ENCODE data around the gene FRK.
"Not testable (repeated sequence)": the region's sequence is repeated elsewhere in the genome, so short reads cannot be mapped to it uniquely, and the experiment has no call there.

FRK gene

DNA sequence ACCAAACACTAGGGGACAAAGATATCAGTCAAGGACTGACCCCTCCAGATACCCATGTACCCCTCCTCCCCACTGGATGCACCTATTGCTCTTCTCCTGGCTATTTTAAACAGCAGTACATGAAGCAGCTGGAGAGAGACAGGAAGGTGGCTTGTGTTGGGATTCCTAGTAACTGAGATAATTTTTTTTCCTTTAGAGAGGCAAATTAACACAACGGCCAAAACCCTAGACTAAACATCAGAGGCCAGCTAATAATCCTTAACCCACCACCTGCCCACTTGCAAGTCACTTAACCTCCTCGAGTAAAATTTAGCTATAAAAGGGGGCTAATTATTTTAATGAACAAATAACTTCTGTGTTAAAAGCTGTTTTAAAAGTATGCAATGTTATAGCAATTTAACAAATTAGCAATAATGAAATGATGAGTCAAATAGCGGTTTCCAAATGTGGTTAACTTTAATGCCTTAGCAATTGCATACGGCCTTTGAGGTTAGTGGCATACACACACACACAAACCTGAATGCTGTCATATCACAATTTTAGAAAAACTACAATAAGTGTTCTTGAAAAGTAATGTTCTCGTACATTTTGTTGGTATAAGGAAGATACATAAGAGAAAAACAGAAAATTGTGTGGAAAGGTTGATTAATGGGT is 151.7 kb downstream of the FRK start:
- Histone ChIP-seq H3K9me3 (ENCODE audit: control insufficient read depth, low read length) (no peaks in the 10 kb centered on the region), H3K27me3 (ENCODE audit: control insufficient read depth, insufficient read depth, low read length) (no peaks in the 10 kb centered on the region), H3K4me1 (ENCODE audit: control insufficient read depth, insufficient read depth, low read length) (peaks cover 6% of the 10 kb centered on the region), H3K9ac (ENCODE audit: low read length) (no peak overlapping the region), H3K36me3 (ENCODE audit: control insufficient read depth, insufficient read depth, low read length) (no peaks in the 10 kb centered on the region), H3K4me3 (ENCODE audit: low read length) (no peak overlapping the region)

DNA sequence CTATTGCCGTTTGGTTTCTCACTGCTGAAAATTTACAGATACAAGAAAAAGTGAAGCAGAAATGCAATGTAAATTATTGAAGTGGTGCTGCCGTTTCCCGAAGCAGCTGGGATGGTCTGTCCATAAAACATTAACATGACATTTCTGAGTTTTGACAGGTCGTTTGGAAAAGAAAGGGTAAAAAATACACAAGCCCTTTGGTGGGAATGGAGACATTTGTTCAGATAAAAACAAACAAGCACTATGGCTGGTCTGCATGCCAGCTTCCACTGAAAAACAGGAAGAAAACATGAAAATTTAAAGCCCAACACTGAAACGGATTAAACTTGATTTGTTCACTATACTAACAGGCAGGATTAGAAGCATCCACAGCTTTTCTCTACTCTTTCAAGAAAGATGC is 155.2 kb downstream of the FRK start:
- Histone ChIP-seq H3K4me1 (ENCODE audit: control insufficient read depth, insufficient read depth, low read length) (no peaks in the 10 kb centered on the region), H3K9ac (ENCODE audit: low read length) (no peak overlapping the region), H3K27me3 (ENCODE audit: control insufficient read depth, insufficient read depth, low read length) (no peaks in the 10 kb centered on the region), H3K36me3 (ENCODE audit: control insufficient read depth, insufficient read depth, low read length) (no peaks in the 10 kb centered on the region), H3K4me3 (ENCODE audit: low read length) (no peak overlapping the region), H3K9me3 (ENCODE audit: control insufficient read depth, low read length) (no peaks in the 10 kb centered on the region)

DNA sequence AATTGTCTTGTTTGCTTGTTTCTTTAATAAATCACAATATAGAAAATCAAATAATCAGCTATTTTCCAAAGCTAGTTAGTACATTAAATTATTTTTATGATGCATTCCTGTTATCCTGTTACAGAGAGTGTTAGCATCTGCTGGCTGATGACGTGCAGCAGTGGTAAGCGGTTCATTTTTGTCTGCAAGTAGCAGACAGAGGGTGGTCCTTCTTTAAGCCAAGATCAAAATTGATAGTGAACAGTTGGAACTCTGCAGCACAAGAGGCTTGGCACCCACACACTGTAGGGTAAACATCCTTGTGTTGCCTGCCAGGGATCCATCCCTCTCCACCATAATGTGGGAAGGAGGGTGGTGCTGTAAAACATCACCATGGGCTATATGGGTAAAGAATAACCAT is 158.3 kb downstream of the FRK start:
- no peaks in the 10 kb centered on the region for H3K9me3 ChIP-seq (ENCODE audit: control insufficient read depth, low read length)
- H3K27me3 ChIP-seq (ENCODE audit: control insufficient read depth, insufficient read depth, low read length): no peaks in the 10 kb centered on the region
- no peak overlapping the region for H3K9ac ChIP-seq (ENCODE audit: low read length)
- no peaks in the 10 kb centered on the region for H3K4me1 ChIP-seq (ENCODE audit: control insufficient read depth, insufficient read depth, low read length)
- H3K4me3 ChIP-seq (ENCODE audit: low read length): no peak overlapping the region
- H3K36me3 ChIP-seq (ENCODE audit: control insufficient read depth, insufficient read depth, low read length): no peaks in the 10 kb centered on the region

DNA sequence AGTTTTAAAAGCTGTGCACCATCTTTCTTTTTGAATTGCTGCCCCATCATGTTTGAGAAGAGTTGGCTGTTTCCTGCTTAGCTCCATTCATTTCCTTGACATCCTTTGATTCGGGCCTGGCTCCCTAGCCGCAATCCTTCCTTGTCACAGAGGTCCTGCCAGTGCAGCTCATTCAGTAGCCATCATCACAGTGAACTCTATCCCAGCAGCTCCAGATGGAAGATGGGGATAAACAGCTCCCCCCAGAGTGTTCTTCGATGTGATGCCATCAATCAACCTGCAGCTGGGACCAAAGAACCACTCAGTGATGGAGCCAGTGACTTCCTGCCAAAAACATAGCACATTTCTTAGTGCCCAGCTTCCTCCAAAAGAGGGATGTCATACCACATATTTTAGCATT is 158.8 kb downstream of the FRK start:
- Histone ChIP-seq H3K4me1 (ENCODE audit: control insufficient read depth, insufficient read depth, low read length) (no peaks in the 10 kb centered on the region), H3K4me3 (ENCODE audit: low read length) (no peak overlapping the region), H3K9ac (ENCODE audit: low read length) (no peak overlapping the region), H3K27me3 (ENCODE audit: control insufficient read depth, insufficient read depth, low read length) (no peaks in the 10 kb centered on the region), H3K9me3 (ENCODE audit: control insufficient read depth, low read length) (no peaks in the 10 kb centered on the region), H3K36me3 (ENCODE audit: control insufficient read depth, insufficient read depth, low read length) (no peaks in the 10 kb centered on the region)

DNA sequence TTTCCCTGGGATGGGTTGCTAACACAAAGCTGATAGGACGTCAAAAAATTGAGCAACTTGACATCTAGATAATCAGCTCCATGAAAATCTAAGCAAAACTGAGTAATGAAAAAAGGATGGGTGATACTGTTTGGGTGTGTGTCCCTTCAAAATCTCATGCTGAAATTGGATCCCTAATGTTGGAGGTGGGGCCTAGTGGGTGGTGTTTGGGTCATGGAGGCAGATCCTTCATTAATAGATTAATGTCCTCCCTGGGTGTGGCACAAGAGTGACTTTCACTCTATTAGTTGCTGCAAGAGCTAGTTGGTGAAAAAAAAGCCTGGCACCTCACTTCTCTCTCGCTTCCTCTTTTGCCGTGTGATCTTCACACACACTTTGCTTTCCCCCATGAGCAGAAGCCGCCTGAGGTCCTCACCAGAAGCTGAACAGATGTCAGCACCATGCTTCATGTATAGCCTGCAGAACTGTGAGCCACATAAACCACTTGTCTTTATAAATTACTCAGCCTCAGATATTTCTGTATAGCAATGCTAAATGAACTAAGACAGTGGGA is 160.9 kb downstream of the FRK start:
- H3K36me3 ChIP-seq (ENCODE audit: control insufficient read depth, insufficient read depth, low read length): no peaks in the 10 kb centered on the region
- no peak overlapping the region for H3K4me3 ChIP-seq (ENCODE audit: low read length)
- H3K9ac ChIP-seq (ENCODE audit: low read length): no peak overlapping the region

DNA sequence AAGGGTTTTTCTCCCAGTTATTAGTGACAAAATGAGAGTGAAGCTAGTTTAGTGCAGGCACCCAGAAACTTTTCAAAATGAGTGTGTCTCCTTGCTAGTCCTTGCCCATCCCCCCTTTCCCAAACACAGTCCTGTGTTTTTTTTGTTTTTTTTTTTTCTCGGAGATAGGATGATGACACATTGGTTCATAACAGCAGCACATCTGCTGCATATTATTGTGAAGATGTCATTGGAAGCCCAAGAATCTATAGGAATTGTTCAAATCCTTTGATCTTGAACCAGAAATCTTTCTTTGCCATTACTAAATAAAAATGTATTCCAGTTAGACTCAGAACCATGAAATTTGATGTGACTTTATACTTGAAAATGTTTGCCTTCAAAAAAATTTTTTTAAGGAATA is 162.4 kb downstream of the FRK start:
- Histone ChIP-seq H3K4me1 (ENCODE audit: control insufficient read depth, insufficient read depth, low read length) (peaks cover 7% of the 10 kb centered on the region), H3K9ac (ENCODE audit: low read length) (no peak overlapping the region), H3K4me3 (ENCODE audit: low read length) (no peak overlapping the region), H3K27me3 (ENCODE audit: control insufficient read depth, insufficient read depth, low read length) (no peaks in the 10 kb centered on the region), H3K9me3 (ENCODE audit: control insufficient read depth, low read length) (no peaks in the 10 kb centered on the region), H3K36me3 (ENCODE audit: control insufficient read depth, insufficient read depth, low read length) (no peaks in the 10 kb centered on the region)

More for the DNA sequence above, 160.9 kb downstream of the FRK start:
- Histone ChIP-seq H3K9me3 (ENCODE audit: control insufficient read depth, low read length) (no peaks in the 10 kb centered on the region), H3K4me1 (ENCODE audit: control insufficient read depth, insufficient read depth, low read length) (no peaks in the 10 kb centered on the region), H3K27me3 (ENCODE audit: control insufficient read depth, insufficient read depth, low read length) (no peaks in the 10 kb centered on the region)

DNA sequence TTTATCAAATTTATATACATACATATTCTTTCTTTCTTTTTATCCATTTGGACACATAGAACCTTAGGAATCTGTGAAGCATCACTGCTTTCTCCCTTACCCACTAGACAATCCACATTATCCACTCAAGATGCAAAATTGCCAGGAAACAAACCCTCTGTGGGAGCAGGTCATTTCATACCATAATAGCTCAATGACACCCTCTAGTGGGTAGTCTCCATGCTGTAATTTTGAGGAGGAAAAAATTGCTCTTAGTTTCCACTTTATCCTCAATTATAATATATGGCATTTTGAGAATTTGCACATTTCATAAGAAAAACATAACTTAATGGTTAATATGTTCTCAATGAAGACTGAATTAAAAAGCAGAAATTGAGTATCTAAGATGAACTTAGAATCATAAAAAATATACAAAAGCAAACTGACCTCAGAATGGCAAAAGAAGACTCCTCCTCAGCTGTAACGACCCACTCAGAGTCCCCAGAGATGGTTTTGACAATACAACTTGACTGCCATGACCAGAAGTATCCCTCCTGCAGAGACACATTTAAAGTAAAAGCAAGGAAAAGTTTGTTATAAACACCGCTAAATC is 164.1 kb downstream of the FRK start:
- H3K4me1 ChIP-seq (ENCODE audit: control insufficient read depth, insufficient read depth, low read length): peaks cover 7% of the 10 kb centered on the region
- H3K36me3 ChIP-seq (ENCODE audit: control insufficient read depth, insufficient read depth, low read length): no peaks in the 10 kb centered on the region
- H3K9ac ChIP-seq (ENCODE audit: low read length): no peak overlapping the region
- H3K9me3 ChIP-seq (ENCODE audit: control insufficient read depth, low read length): no peaks in the 10 kb centered on the region
- no peaks in the 10 kb centered on the region for H3K27me3 ChIP-seq (ENCODE audit: control insufficient read depth, insufficient read depth, low read length)
- no peak overlapping the region for H3K4me3 ChIP-seq (ENCODE audit: low read length)

DNA sequence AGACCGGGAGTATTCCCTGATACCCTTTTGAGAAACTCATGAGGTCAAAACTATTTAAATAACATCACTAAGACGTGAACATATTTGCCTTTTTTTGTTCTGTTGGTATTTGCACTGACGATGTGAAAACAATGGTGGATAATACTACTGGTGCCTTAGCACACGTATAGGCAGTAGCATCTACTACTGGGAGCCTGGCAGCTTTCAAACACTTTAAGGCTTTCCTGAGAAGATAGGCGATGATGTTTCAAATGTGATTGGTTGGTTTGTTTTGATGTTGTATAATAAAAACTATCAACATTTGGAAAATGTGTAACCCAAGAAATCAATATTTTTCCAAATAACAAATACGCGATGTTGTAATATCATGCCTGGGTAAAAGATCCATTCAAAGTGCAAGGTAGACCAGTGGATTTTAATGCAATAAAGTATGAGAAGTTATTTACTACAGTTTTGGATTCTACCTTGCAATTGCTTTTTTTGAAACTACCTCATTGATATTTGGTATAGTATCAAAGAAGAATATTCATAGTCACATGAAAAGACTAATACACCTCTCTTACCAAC is 166.2 kb downstream of the FRK start:
- H3K36me3 ChIP-seq (ENCODE audit: control insufficient read depth, insufficient read depth, low read length): no peaks in the 10 kb centered on the region
- H3K9me3 ChIP-seq (ENCODE audit: control insufficient read depth, low read length): no peaks in the 10 kb centered on the region
- H3K4me1 ChIP-seq (ENCODE audit: control insufficient read depth, insufficient read depth, low read length): peaks cover 7% of the 10 kb centered on the region
- no peak overlapping the region for H3K4me3 ChIP-seq (ENCODE audit: low read length)
- H3K9ac ChIP-seq (ENCODE audit: low read length): no peak overlapping the region
- no peaks in the 10 kb centered on the region for H3K27me3 ChIP-seq (ENCODE audit: control insufficient read depth, insufficient read depth, low read length)

DNA sequence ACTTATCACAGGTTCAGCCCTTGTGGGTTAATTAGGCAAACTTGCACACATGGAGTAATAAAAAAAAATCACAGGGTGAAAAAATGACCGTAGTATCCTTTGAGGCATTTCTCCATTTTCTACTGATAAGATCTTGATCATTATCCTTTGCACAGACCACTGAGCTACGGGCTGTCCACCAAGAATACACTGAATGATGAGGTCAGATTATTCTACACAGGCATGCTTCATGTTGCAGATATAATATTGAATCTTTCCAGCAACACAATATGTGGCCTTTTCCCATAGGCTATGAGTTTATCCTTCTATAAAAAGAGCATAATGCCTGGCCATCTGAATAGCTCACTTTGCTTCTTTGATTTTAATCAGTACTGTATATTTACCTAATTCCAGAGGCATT is 168.9 kb downstream of the FRK start:
- no peak overlapping the region for H3K4me3 ChIP-seq (ENCODE audit: low read length)
- no peaks in the 10 kb centered on the region for H3K9me3 ChIP-seq (ENCODE audit: control insufficient read depth, low read length)
- no peak overlapping the region for H3K9ac ChIP-seq (ENCODE audit: low read length)
- no peaks in the 10 kb centered on the region for H3K27me3 ChIP-seq (ENCODE audit: control insufficient read depth, insufficient read depth, low read length)
- H3K36me3 ChIP-seq (ENCODE audit: control insufficient read depth, insufficient read depth, low read length): no peaks in the 10 kb centered on the region
- peaks cover 7% of the 10 kb centered on the region for H3K4me1 ChIP-seq (ENCODE audit: control insufficient read depth, insufficient read depth, low read length)

DNA sequence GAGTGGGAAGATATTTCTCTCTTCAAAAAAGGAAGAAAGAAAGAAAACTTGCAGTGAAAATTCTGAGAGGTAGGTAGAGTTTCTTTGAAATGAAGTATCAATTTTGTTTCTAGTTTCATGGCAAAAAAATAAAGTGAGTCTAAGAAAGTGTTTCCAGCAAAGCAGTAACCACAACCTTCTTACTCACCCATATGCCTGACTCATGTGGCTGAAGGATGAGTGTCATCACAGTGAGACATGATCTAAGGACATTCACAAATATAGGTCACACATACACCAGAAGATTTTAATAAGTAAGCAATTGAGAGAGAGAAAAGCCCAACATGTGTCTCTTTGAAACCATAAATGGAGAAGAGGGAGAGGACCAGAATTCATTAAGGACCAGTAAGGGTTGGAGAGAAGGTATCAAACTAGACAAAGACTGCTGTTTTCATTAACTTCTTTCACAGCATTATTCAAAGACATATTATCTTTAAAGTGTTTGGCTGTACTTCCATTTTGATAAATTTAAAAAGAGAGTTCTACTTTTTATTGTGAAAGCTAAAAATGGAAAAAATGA is 169.5 kb downstream of the FRK start:
- H3K27me3 ChIP-seq (ENCODE audit: control insufficient read depth, insufficient read depth, low read length): no peaks in the 10 kb centered on the region
- H3K4me3 ChIP-seq (ENCODE audit: low read length): no peak overlapping the region
- H3K9me3 ChIP-seq (ENCODE audit: control insufficient read depth, low read length): no peaks in the 10 kb centered on the region
- no peaks in the 10 kb centered on the region for H3K36me3 ChIP-seq (ENCODE audit: control insufficient read depth, insufficient read depth, low read length)
- peaks cover 7% of the 10 kb centered on the region for H3K4me1 ChIP-seq (ENCODE audit: control insufficient read depth, insufficient read depth, low read length)
- no peak overlapping the region for H3K9ac ChIP-seq (ENCODE audit: low read length)

DNA sequence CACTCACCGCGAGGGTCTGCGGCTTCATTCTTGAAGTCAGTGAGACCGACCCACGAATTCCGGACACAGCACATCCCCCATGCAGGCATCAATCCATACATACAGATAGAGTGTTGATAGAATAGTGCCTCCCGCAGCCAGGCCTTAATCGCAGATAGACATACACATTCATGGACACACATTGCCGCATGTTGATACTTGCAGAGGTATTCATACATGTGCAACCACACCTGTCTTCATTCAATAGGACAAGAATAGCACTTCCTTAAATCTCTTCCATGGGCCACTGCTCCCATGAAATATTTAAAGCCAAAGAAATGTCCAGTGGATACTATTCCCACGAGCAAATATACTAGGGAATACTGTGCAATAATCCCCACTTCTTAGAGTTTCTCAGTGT is 170.5 kb downstream of the FRK start:
- no peak overlapping the region for H3K9ac ChIP-seq (ENCODE audit: low read length)
- no peaks in the 10 kb centered on the region for H3K36me3 ChIP-seq (ENCODE audit: control insufficient read depth, insufficient read depth, low read length)
- peaks cover 7% of the 10 kb centered on the region for H3K4me1 ChIP-seq (ENCODE audit: control insufficient read depth, insufficient read depth, low read length)
- H3K4me3 ChIP-seq (ENCODE audit: low read length): no peak overlapping the region
- no peaks in the 10 kb centered on the region for H3K9me3 ChIP-seq (ENCODE audit: control insufficient read depth, low read length)
- H3K27me3 ChIP-seq (ENCODE audit: control insufficient read depth, insufficient read depth, low read length): no peaks in the 10 kb centered on the region

DNA sequence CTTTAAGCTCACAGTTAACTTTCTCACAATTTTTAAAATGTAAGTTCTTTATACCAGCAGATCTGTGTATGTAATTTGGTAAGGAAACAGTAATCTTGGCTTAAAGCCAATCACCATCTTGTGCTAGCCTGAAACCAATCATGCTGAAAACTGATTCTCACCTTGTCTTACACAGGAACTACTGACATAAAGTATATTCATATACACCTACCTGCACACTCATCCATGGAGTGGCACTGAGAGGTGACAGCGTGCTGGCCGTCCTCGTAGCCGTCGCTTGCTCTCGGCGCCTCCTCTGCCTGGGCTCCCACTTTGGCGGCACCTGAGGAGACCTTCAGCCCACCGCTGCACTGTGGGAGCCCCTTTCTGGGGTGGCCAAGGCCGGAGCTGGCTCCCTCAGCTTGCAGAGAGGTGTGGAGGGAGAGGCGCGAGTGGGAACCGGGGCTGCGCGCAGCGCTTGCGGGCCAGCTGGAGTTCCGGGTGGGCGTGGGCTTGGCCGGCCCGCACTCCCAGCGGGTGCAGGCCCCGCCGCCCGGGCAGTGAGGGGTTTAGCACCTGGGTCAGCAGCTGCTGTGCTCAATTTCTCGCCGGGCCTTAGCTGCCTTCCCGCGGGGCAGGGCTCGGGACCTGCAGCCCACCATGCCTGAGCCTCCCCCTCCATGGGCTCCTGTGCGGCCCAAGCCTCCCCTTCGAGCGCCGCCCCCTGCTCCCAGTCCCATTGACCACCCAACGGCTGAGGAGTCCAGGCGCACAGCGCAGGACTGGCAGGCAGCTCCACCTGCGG is 171.8 kb downstream of the FRK start:
- H3K4me3 ChIP-seq (ENCODE audit: low read length); H3K9me3 ChIP-seq (ENCODE audit: control insufficient read depth, low read length); H3K4me1 ChIP-seq (ENCODE audit: control insufficient read depth, insufficient read depth, low read length); H3K27me3 ChIP-seq (ENCODE audit: control insufficient read depth, insufficient read depth, low read length); H3K9ac ChIP-seq (ENCODE audit: low read length); H3K36me3 ChIP-seq (ENCODE audit: control insufficient read depth, insufficient read depth, low read length): not testable (repeated sequence)

Data from mucosa of stomach (tissue), 1 donor.